Measurements from ENCODE around the gene GNE. TPM values are rescaled to one million over a fixed set of nuclear protein-coding genes. Genes with fewer than 3 reads are reported as not detected.
A peak's percentile ranks its signal among the peaks of the same experiment; 100 is the strongest.

The GNE gene
- total RNA-seq, 1 experiment from 2014 or later: 8.4 TPM

- CTCF ChIA-PET: interaction anchor here (0.6 to 2.6 kb wide), 10 partner anchors 10 to 538 kb away, joined by 3 to 22 read pairs (median 4); no protein-coding TSS in a partner anchor
- DNase-seq (ENCODE audit: low read depth, low spot score) (peak; percentile 98), ATAC-seq (peak; percentile 98)
- intact Hi-C loops (cut with micrococcal nuclease): no loop called here
- peak within 1 kb of the TSS; percentile 92 for H2AFZ ChIP-seq (ENCODE audit: low read depth, low read length, poor library complexity, severe bottlenecking)
- H3K27me3 ChIP-seq (ENCODE audit: insufficient read depth, low read length): no peaks in the 10 kb centered on the region
- H3K36me3 ChIP-seq (ENCODE audit: control insufficient read depth in 1 of 2, insufficient read depth in 2 of 2, low read length in 2 of 2): peaks cover 0 to 10% of the 10 kb centered on the region in 2 experiments; a peak in 2 of 4 replicates
- RAD21 ChIA-PET (ENCODE audit: low non-redundant PET in 1 of 2, low total read pairs in 2 of 2, uncharacterized antibody in 2 of 2, unreplicated experiment in 2 of 2): interaction anchor here in 1 of 2 experiments (0.6 to 1.0 kb wide), 2 partner anchors 138 to 243 kb away, joined by 3 to 4 read pairs; no protein-coding TSS in a partner anchor
- H3K4me1 ChIP-seq (ENCODE audit: control insufficient read depth in 1 of 2, insufficient read depth in 2 of 2, low read length in 2 of 2): peaks cover 12 to 20% of the 10 kb centered on the region in 2 experiments
- H3K9ac ChIP-seq (ENCODE audit: low read length): peak within 1 kb of the TSS; percentile 89
- H3K4me2 ChIP-seq (ENCODE audit: low read length): peak within 1 kb of the TSS; percentile 86
- peak within 1 kb of the TSS; percentile 87 to 91 for H3K4me3 ChIP-seq (replicated peaks in 1 of 2; ENCODE audit: low read depth in 1 of 2, low read length in 2 of 2)
- 0 out of 2 replicates have a peak, but pooled peaks cover 5% of the 10 kb centered on the region for H4K20me1 ChIP-seq (ENCODE audit: insufficient read depth)
- H3K9me3 ChIP-seq (ENCODE audit: control insufficient read depth in 1 of 2, insufficient read depth in 1 of 2, low read depth in 1 of 2, low read length in 2 of 2): no peaks in the 10 kb centered on the region
- POLR2A ChIA-PET: interaction anchor here (0.6 to 2.5 kb wide), 10 partner anchors 8 to 87 kb away, joined by 3 to 13 read pairs (median 4); partner anchors contain the start of gene GLIPR2
- H3K9me2 ChIP-seq (ENCODE audit: insufficient read depth): no peaks in the 10 kb centered on the region
- H3K27ac ChIP-seq (ENCODE audit: low read depth, low read length): peak within 1 kb of the TSS; percentile 80
- no TSS peak for BruUV-seq (replicated peaks)
- peaks cover 49% of the 10 kb centered on the region for H3K79me2 ChIP-seq (ENCODE audit: insufficient read depth, low read length)
- TF ChIP-seq EZH2 (IDR thresholded peaks at IDR 0.05) (no peak), SIN3A (IDR thresholded peaks at IDR 0.05; ENCODE audit: low read depth) (peak; percentile 94), SRF (IDR thresholded peaks at IDR 0.05; ENCODE audit: low read depth) (peak; percentile 89), ZNF274 (IDR thresholded peaks at IDR 0.05; ENCODE audit: low read depth, low read length) (no peak), MAX (IDR thresholded peaks at IDR 0.05) (peak; percentile 65), SP1 (IDR thresholded peaks at IDR 0.05; ENCODE audit: low read depth) (peak; percentile 90), TCF7L2 (IDR thresholded peaks at IDR 0.05; ENCODE audit: borderline replicate concordance, extremely low read depth, insufficient read depth, insufficient read length) (no peak), CEBPB (IDR thresholded peaks at IDR 0.05; ENCODE audit: low read depth) (no peak), POLR2AphosphoS5 (IDR thresholded peaks at IDR 0.05; ENCODE audit: low read depth, low read length) (peak; percentile 93), YY1 (IDR thresholded peaks at IDR 0.05; ENCODE audit: extremely low read depth, insufficient replicate concordance, low read depth, low read length) (no peak), EZH2phosphoT487 (IDR thresholded peaks at IDR 0.05; ENCODE audit: borderline replicate concordance) (no peak), ZBTB33 (IDR thresholded peaks at IDR 0.05; ENCODE audit: extremely low read depth, insufficient replicate concordance, low read length) (peak; percentile 7), ZFX (IDR thresholded peaks at IDR 0.05) (peak; percentile 84), CBX3 (IDR thresholded peaks at IDR 0.05; ENCODE audit: low read depth) (peak; percentile 47; the same call in 1 of the 2 replicates), CTCF (IDR thresholded peaks at IDR 0.05 in 2 of 3, conservative IDR thresholded peaks at IDR 0.05 in 1 of 3; ENCODE audit: borderline replicate concordance in 1 of 3, insufficient read depth in 1 of 3, low read depth in 2 of 3, low read length in 2 of 3) (peak; percentile 35 to 56 (median 52); a peak in 4 of 6 replicates), ELF1 (IDR thresholded peaks at IDR 0.05; ENCODE audit: borderline replicate concordance, low read depth) (peak; percentile 84), FOSL1 (IDR thresholded peaks at IDR 0.05; ENCODE audit: low read depth) (no peak), RAD21 (IDR thresholded peaks at IDR 0.05; ENCODE audit: low read depth) (peak; percentile 41; the same call in 1 of the 2 replicates), JUND (IDR thresholded peaks at IDR 0.05) (no peak), EGR1 (IDR thresholded peaks at IDR 0.05; ENCODE audit: low read depth) (no peak)
- TF ChIP-seq, protein P1, sequence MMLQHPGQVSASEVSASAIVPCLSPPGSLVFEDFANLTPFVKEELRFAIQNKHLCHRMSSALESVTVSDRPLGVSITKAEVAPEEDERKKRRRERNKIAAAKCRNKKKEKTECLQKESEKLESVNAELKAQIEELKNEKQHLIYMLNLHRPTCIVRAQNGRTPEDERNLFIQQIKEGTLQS (IDR thresholded peaks at IDR 0.05): no peak
Observed at GRCh38 chr9:36190388-36191289, 67.6 kb downstream of the GNE start, which contains the start of gene CLTA. CLTA (plus strand) TSS chr9:36190921; CDS start chr9:36191057, 136 bp downstream.
